K562 (cell line): ENCODE data around the gene RNPEPL1. TPM values are rescaled to one million over a fixed set of nuclear protein-coding genes. Genes with fewer than 3 reads are reported as not detected.

Source experiments
- C11orf30 ChIP-seq: fragments of 450-650 bp; IDR thresholded peaks from 2 replicates; pipeline ENCODE4 v1.6.1; 2016; ENCODE audit warnings: low read depth, mild to moderate bottlenecking
- CBFA2T2 ChIP-seq: fragments of 450-650 bp; conservative IDR thresholded peaks from 2 replicates; pipeline ENCODE4 v1.6.1; 2017; ENCODE audit warnings: mild to moderate bottlenecking
- CBX1 ChIP-seq: sonication (generic); IDR thresholded peaks from 2 replicates; pipeline ENCODE4 v1.6.1; 2016; ENCODE audit warnings: antibody characterized with exemption, low read depth, mild to moderate bottlenecking
- CREBBP ChIP-seq: IDR thresholded peaks from one replicate; pipeline ENCODE4 v1.6.1; 2012; ENCODE audit warnings: low read depth, mild to moderate bottlenecking, control low read depth, inconsistent platforms, low read length
- DIDO1 ChIP-seq: fragments of 450-650 bp; IDR thresholded peaks from 2 replicates; pipeline ENCODE4 v1.6.1; 2016; ENCODE audit warnings: low read depth, missing biosample characterization, missing genetic modification characterization
- EGR1 ChIP-seq: fragments of 450-650 bp; conservative IDR thresholded peaks from 2 replicates; pipeline ENCODE4 v1.6.1; 2017; ENCODE audit warnings: mild to moderate bottlenecking
- ERF ChIP-seq: fragments of 450-650 bp; formaldehyde crosslinking; IDR thresholded peaks from 2 replicates; pipeline ENCODE4 v1.4.0; 2020; ENCODE audit warnings: mild to moderate bottlenecking, mixed read lengths
- FOXJ2 ChIP-seq: fragments of 200-800 bp; sonication (Bioruptor generic); IDR thresholded peaks from 2 replicates; pipeline ENCODE4 v1.6.1; 2016; ENCODE audit warnings: missing genetic modification characterization, missing compliant biosample characterization
- GATAD2A ChIP-seq: fragments of 450-650 bp; IDR thresholded peaks from 2 replicates; pipeline ENCODE4 v1.6.1; 2017
- GTF2F1 ChIP-seq: IDR thresholded peaks from 2 replicates; pipeline ENCODE4 v1.6.1; 2011; ENCODE audit warnings: low read depth, low read length, improper control_type of control experiment
- MAFK ChIP-seq: IDR thresholded peaks from 2 replicates; pipeline ENCODE4 v1.6.1; 2011; ENCODE audit warnings: low read length, improper control_type of control experiment
- MIER1 ChIP-seq: fragments of 450-650 bp; IDR thresholded peaks from 2 replicates; pipeline ENCODE4 v1.6.1; 2016; ENCODE audit warnings: antibody characterized with exemption, mild to moderate bottlenecking, low read depth
- NFIC ChIP-seq: fragments of 450-650 bp; IDR thresholded peaks from 2 replicates; pipeline ENCODE4 v1.6.1; 2017; ENCODE audit warnings: mild to moderate bottlenecking, inconsistent platforms
- PRMT5 ChIP-seq: sonication (generic); formaldehyde crosslinking; IDR thresholded peaks from 2 replicates; pipeline ENCODE4 v1.5.0; 2020; ENCODE audit warnings: missing genetic modification reagents
- RFX1 ChIP-seq: fragments of 450-650 bp; IDR thresholded peaks from 2 replicates; pipeline ENCODE4 v1.6.1; 2016; ENCODE audit warnings: mild to moderate bottlenecking, moderate library complexity
- SETDB1 ChIP-seq: IDR thresholded peaks from one replicate; pipeline ENCODE4 v1.6.1; 2012; ENCODE audit warnings: low read length, control low read depth, inconsistent platforms
- TBP ChIP-seq: optimal IDR thresholded peaks from 2 replicates; pipeline ENCODE3; 2011; ENCODE audit warnings: low read depth, low read length, improper control_type of control experiment
- ZEB2 ChIP-seq: fragments of 450-650 bp; IDR thresholded peaks from 2 replicates; pipeline ENCODE4 v1.6.1; 2016
- ZNF561 ChIP-seq: fragments of 450-650 bp; formaldehyde crosslinking; conservative IDR thresholded peaks from 2 replicates; pipeline ENCODE4 v1.4.0; 2020; ENCODE audit warnings: mild to moderate bottlenecking, moderate library complexity
- ZNF699 ChIP-seq: fragments of 250-450 bp; sonication (Bioruptor Pico); IDR thresholded peaks from 2 replicates; pipeline ENCODE4 v1.8.0; 2021; ENCODE audit warnings: mild to moderate bottlenecking, moderate library complexity; ENCODE audit not compliant: insufficient replicate concordance
- polyA plus RNA-seq, 8 experiments: library from polyadenylated mRNA; depleted of rRNA in 4 of 8; stranded (reverse) in 5 of 8; unstranded in 3 of 8; fragments of >200 nt; fragmentation: Nextera tagmentation in 2 of 8; fragmentation: Illumina TruSeq in 1 of 8; extraction: Ambion mirVana in 2 of 8; extraction: Trizol in 1 of 8; gene quantifications; 2 replicates each; pipeline versions ENCODE4 v1.2.1 to v1.2.3, GENCODE V29; 2011 to 2014; ENCODE audit warnings: inconsistent platforms in 1 of 8, missing spikeins in 1 of 8
- total RNA-seq, 7 experiments: library from RNA; depleted of rRNA in 6 of 7; stranded (reverse); fragments of >200 nt in 6 of 7; fragmentation: Illumina TruSeq in 2 of 7; extraction: Trizol in 2 of 7; gene quantifications; 2 replicates each; pipeline versions ENCODE4 v1.2.1 to v1.2.3, GENCODE V29; 2011 to 2021; ENCODE audit warnings: low replicate concordance in 1 of 7
- TF ChIP-seq, protein P1 (sequence below): fragments of 450-650 bp; IDR thresholded peaks from 2 replicates; pipeline ENCODE4 v1.6.1; 2017; ENCODE audit warnings: antibody characterized with exemption, mild to moderate bottlenecking
- TF ChIP-seq, protein P2 (sequence below): fragments of 450-650 bp; IDR thresholded peaks from one replicate; pipeline ENCODE4 v1.6.1; 2018; ENCODE audit warnings: mild to moderate bottlenecking, moderate library complexity; ENCODE audit not compliant: partially characterized antibody
- TF ChIP-seq, protein P3 (sequence below): sonication (generic); formaldehyde crosslinking; IDR thresholded peaks from 2 replicates; pipeline ENCODE4 v1.8.0; 2022; ENCODE audit warnings: missing genetic modification reagents, mild to moderate bottlenecking, borderline replicate concordance

Gene RNPEPL1
- total and polyA plus RNA-seq, 9 of the 15 experiments (the other 6 are each of a cell fraction or from before 2014, with no cell fraction given), result 0.07 to 38.7 (median 5.6) TPM

DNA sequence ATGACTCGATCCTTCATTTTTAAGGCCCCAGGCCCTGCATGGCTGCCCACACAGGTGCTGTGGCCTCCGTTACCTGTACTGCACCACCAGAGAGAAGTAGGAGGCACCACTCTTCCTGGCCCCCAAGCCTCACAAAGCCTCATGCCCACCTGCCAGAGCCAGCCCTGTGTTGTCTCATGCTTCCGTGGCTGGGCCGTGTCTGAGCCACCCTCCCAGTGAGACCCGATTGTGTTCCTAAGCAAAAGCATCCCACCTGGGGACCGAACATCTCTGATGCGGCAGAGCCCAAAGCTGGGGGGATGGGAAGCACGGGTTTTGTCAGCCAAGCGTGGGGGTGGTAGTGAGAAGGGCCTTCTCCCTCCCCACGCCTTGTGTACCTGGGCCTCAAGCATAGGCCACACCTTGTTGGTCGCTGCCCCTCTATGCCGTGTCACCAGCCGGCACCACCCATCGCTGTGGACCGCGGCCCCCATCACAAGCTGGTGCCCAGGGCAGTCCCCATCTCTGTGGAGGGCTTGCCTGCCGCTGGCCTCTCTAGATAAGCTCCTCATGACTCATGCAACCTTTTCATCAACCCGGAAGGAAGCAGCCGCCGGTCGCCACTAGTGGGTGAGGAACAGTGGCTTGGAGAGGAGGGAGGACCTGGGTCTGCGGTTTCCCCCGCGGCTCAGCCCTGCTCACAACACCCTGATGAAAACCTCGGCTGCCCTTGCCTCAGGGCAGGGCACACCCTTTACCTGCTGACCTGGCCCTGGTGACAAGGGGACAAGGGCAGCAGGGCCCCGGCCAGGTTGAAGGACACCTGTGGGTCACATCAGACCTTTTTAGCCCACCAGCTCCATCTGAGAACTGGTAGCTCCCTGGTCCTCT, 2.7 kb upstream of the RNPEPL1 start (continued):
- TF ChIP-seq MIER1, result no peak
- TF ChIP-seq ZNF561 (CRISPR knock-in tag), result 0 out of 2 replicates have a peak, but pooled peaks have one; percentile 43
- no peak for TF ChIP-seq FOXJ2 (tag)
- TF ChIP-seq CREBBP, result no peak
- TF ChIP-seq PRMT5 (CRISPR knock-in tag), result no peak
- no peak for TF ChIP-seq RFX1
- TF ChIP-seq MAFK, result peak; percentile 26; the same call in 1 of the 2 replicates
- peak; percentile 50 for TF ChIP-seq C11orf30
- TF ChIP-seq SETDB1, result no peak
- TF ChIP-seq NFIC, result peak; percentile 58
- peak; percentile 59 for TF ChIP-seq TBP
- TF ChIP-seq GATAD2A, result peak; percentile 81
- peak; percentile 70 for TF ChIP-seq CBFA2T2
- TF ChIP-seq ZEB2, result peak; percentile 76
- TF ChIP-seq, protein P1, sequence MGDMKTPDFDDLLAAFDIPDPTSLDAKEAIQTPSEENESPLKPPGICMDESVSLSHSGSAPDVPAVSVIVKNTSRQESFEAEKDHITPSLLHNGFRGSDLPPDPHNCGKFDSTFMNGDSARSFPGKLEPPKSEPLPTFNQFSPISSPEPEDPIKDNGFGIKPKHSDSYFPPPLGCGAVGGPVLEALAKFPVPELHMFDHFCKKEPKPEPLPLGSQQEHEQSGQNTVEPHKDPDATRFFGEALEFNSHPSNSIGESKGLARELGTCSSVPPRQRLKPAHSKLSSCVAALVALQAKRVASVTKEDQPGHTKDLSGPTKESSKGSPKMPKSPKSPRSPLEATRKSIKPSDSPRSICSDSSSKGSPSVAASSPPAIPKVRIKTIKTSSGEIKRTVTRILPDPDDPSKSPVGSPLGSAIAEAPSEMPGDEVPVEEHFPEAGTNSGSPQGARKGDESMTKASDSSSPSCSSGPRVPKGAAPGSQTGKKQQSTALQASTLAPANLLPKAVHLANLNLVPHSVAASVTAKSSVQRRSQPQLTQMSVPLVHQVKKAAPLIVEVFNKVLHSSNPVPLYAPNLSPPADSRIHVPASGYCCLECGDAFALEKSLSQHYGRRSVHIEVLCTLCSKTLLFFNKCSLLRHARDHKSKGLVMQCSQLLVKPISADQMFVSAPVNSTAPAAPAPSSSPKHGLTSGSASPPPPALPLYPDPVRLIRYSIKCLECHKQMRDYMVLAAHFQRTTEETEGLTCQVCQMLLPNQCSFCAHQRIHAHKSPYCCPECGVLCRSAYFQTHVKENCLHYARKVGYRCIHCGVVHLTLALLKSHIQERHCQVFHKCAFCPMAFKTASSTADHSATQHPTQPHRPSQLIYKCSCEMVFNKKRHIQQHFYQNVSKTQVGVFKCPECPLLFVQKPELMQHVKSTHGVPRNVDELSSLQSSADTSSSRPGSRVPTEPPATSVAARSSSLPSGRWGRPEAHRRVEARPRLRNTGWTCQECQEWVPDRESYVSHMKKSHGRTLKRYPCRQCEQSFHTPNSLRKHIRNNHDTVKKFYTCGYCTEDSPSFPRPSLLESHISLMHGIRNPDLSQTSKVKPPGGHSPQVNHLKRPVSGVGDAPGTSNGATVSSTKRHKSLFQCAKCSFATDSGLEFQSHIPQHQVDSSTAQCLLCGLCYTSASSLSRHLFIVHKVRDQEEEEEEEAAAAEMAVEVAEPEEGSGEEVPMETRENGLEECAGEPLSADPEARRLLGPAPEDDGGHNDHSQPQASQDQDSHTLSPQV, result peak; percentile 70
- no peak for TF ChIP-seq ERF
- no peak for TF ChIP-seq ZNF699
- TF ChIP-seq GTF2F1, result no peak
- TF ChIP-seq, protein P2, sequence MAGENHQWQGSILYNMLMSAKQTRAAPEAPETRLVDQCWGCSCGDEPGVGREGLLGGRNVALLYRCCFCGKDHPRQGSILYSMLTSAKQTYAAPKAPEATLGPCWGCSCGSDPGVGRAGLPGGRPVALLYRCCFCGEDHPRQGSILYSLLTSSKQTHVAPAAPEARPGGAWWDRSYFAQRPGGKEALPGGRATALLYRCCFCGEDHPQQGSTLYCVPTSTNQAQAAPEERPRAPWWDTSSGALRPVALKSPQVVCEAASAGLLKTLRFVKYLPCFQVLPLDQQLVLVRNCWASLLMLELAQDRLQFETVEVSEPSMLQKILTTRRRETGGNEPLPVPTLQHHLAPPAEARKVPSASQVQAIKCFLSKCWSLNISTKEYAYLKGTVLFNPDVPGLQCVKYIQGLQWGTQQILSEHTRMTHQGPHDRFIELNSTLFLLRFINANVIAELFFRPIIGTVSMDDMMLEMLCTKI, result no peak
- TF ChIP-seq, protein P3, sequence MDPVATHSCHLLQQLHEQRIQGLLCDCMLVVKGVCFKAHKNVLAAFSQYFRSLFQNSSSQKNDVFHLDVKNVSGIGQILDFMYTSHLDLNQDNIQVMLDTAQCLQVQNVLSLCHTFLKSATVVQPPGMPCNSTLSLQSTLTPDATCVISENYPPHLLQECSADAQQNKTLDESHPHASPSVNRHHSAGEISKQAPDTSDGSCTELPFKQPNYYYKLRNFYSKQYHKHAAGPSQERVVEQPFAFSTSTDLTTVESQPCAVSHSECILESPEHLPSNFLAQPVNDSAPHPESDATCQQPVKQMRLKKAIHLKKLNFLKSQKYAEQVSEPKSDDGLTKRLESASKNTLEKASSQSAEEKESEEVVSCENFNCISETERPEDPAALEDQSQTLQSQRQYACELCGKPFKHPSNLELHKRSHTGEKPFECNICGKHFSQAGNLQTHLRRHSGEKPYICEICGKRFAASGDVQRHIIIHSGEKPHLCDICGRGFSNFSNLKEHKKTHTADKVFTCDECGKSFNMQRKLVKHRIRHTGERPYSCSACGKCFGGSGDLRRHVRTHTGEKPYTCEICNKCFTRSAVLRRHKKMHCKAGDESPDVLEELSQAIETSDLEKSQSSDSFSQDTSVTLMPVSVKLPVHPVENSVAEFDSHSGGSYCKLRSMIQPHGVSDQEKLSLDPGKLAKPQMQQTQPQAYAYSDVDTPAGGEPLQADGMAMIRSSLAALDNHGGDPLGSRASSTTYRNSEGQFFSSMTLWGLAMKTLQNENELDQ (CRISPR knock-in tag), result no peak
- peak; percentile 20; the same call in 1 of the 2 replicates for TF ChIP-seq CBX1
- peak; percentile 31 for TF ChIP-seq EGR1
- no peak for TF ChIP-seq DIDO1 (tag)
